Cardiac muscle cell (in vitro differentiated cells and primary cell): ENCODE measurements around the gene TEPSIN. TPM values are rescaled to one million over a fixed set of nuclear protein-coding genes. Genes with fewer than 3 reads are reported as not detected.

Source experiments
- DNase-seq, 2 donors: peaks; one replicate each; pipeline versions ENCODE4 v3.0.0 to v3.0.0-alpha.2; 2010 to 2017; ENCODE audit warnings: low read depth in 1 of 2, low spot score in 1 of 2
- H3K27ac ChIP-seq: fragments of 200-600 bp; sonication (generic); 2 replicates; pipeline ENCODE4 v1.5.1; 2016
- H3K27me3 ChIP-seq: fragments of 200-600 bp; sonication (generic); 2 replicates; pipeline ENCODE4 v1.6.0; 2016; ENCODE audit warnings: control low read depth
- H3K36me3 ChIP-seq: fragments of 200-600 bp; sonication (generic); 2 replicates; pipeline ENCODE4 v1.5.1; 2016; ENCODE audit warnings: control low read depth
- H3K4me1 ChIP-seq: fragments of 200-600 bp; sonication (generic); 2 replicates; pipeline ENCODE4 v1.8.1; 2017; ENCODE audit warnings: low read depth, mild to moderate bottlenecking, mixed run types
- H3K4me3 ChIP-seq: fragments of 200-600 bp; sonication (generic); 2 replicates; pipeline ENCODE4 v1.5.1; 2016; ENCODE audit warnings: mild to moderate bottlenecking
- H3K9me3 ChIP-seq: fragments of 200-600 bp; sonication (generic); 2 replicates; pipeline ENCODE4 v1.5.1; 2017; ENCODE audit warnings: low read depth, mild to moderate bottlenecking, control low read depth
- CTCF ChIP-seq: IDR thresholded peaks from 2 replicates; pipeline ENCODE4 v1.5.1; 2012; ENCODE audit warnings: low read depth, mild to moderate bottlenecking, low read length
- polyA plus RNA-seq: library from polyadenylated mRNA; unstranded; fragments of >200 nt; fragmentation: Nextera tagmentation; extraction: Ambion mirVana; gene quantifications from 2 replicates; pipeline ENCODE4 v1.2.1, GENCODE V29; 2016
- total RNA-seq: library from RNA; depleted of rRNA; stranded (reverse); fragments of >200 nt; gene quantifications from 2 replicates; pipeline ENCODE4 v1.2.3, GENCODE V29; 2016

TEPSIN gene
- total and polyA plus RNA-seq, 2 experiments from 2014 or later, result 34.8 to 52.5 TPM

- no peak for TF ChIP-seq CTCF
- no peaks in the 10 kb centered on the region for H3K9me3 ChIP-seq
- peaks cover 12% of the 10 kb centered on the region for H3K4me1 ChIP-seq
- no peak overlapping the region for H3K27ac ChIP-seq
- no peaks in the 10 kb centered on the region for H3K27me3 ChIP-seq
- H3K4me3 ChIP-seq, result no peak overlapping the region
- no peaks in the 10 kb centered on the region for H3K36me3 ChIP-seq
- DNase-seq, result no peak
These were observed 55.0 kb downstream of the TEPSIN start for GRCh38 chr17:81183807-81184206.

- DNase-seq, result no peak
- Histone ChIP-seq H3K27ac (no peak overlapping the region), H3K4me1 (peaks cover 12% of the 10 kb centered on the region), H3K4me3 (no peak overlapping the region), H3K27me3 (no peaks in the 10 kb centered on the region), H3K9me3 (no peaks in the 10 kb centered on the region), H3K36me3 (no peaks in the 10 kb centered on the region)
- no peak for TF ChIP-seq CTCF
These were observed 55.5 kb downstream of the TEPSIN start for GRCh38 chr17:81183316-81183715.

GRCh38 chr17:81182596-81182995 lies 56.3 kb downstream of the TEPSIN start:
- no peak overlapping the region for H3K4me3 ChIP-seq
- DNase-seq, result no peak
- no peaks in the 10 kb centered on the region for H3K9me3 ChIP-seq
- H3K4me1 ChIP-seq, result peaks cover 12% of the 10 kb centered on the region
- H3K27me3 ChIP-seq, result no peaks in the 10 kb centered on the region
- H3K27ac ChIP-seq, result no peak overlapping the region
- TF ChIP-seq CTCF, result no peak
- H3K36me3 ChIP-seq, result no peaks in the 10 kb centered on the region

- Histone ChIP-seq H3K36me3 (no peaks in the 10 kb centered on the region), H3K4me3 (no peak overlapping the region), H3K27ac (no peak overlapping the region), H3K9me3 (no peaks in the 10 kb centered on the region), H3K4me1 (peaks cover 12% of the 10 kb centered on the region), H3K27me3 (no peaks in the 10 kb centered on the region)
- TF ChIP-seq CTCF, result no peak
- no peak for DNase-seq
These were observed 57.1 kb downstream of the TEPSIN start for GRCh38 chr17:81181811-81182185.

- H3K9me3 ChIP-seq, result no peaks in the 10 kb centered on the region
- no peaks in the 10 kb centered on the region for H3K36me3 ChIP-seq
- H3K27me3 ChIP-seq, result no peaks in the 10 kb centered on the region
- no peak for TF ChIP-seq CTCF
- H3K4me1 ChIP-seq, result peaks cover 12% of the 10 kb centered on the region
- no peak overlapping the region for H3K4me3 ChIP-seq
- no peak for DNase-seq
- H3K27ac ChIP-seq, result no peak overlapping the region
These were observed 57.7 kb downstream of the TEPSIN start for GRCh38 chr17:81180836-81181810.
